T-helper 1 cell treated with Interleukin-12 subunit alpha and Interleukin-12 subunit beta and Interleukin-4 antibody, amounts not matched to agents 30 μg/mL and 1 μg/mL, for 36 hours (primary cell): ENCODE data around the gene CAB39L.
"Not testable (repeated sequence)": the region's sequence is repeated elsewhere in the genome, so short reads cannot be mapped to it uniquely, and the experiment has no call there.

ENCODE experiments used
- H3K27ac Mint-ChIP-seq: one replicate; pipeline ENCODE4 v1.8.0; 2021; ENCODE audit warnings: mild to moderate bottlenecking, mixed read lengths
- H3K27me3 Mint-ChIP-seq: one replicate; pipeline ENCODE4 v1.8.0; 2021; ENCODE audit warnings: low read depth, mixed read lengths
- H3K36me3 Mint-ChIP-seq: one replicate; pipeline ENCODE4 v1.8.0; 2021; ENCODE audit warnings: low read depth, mixed read lengths
- H3K4me1 Mint-ChIP-seq: one replicate; pipeline ENCODE4 v1.8.0; 2021; ENCODE audit warnings: low read depth, mixed read lengths
- H3K4me3 Mint-ChIP-seq: one replicate; pipeline ENCODE4 v1.8.0; 2021; ENCODE audit warnings: mild to moderate bottlenecking, moderate library complexity, mixed read lengths
- H3K9me3 Mint-ChIP-seq: one replicate; pipeline ENCODE4 v1.8.0; 2021; ENCODE audit warnings: mixed read lengths

CAB39L gene

GRCh38 chr13:49329831-49330545 is 113.9 kb downstream of the CAB39L start:
- no peak overlapping the region for H3K27ac Mint-ChIP-seq
- no peaks in the 10 kb centered on the region for H3K4me1 Mint-ChIP-seq
- no peaks in the 10 kb centered on the region for H3K9me3 Mint-ChIP-seq

DNA sequence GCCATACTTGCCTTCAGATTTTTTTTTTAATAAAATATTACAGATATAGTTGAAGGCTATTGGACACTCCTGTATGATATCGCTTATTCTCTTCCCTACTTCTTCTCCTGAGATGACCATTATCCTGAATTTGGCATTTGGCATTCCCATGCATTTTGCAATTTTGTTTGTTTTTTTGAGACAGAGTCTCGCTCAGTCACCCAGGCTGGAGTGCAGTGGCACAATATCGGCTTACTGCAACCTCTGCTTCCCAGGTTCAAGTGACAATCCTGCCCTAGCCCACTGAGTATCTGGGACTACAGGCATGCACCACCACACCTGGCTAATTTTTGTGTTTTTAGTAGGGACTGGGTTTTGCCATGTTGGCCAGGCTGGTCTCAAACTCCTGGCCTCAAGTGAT is 116.7 kb downstream of the CAB39L start:
- H3K4me3 Mint-ChIP-seq, H3K9me3 Mint-ChIP-seq, H3K36me3 Mint-ChIP-seq, H3K27ac Mint-ChIP-seq, H3K27me3 Mint-ChIP-seq, H3K4me1 Mint-ChIP-seq: not testable (repeated sequence)

More at GRCh38 chr13:49329831-49330545, 113.9 kb downstream of the CAB39L start:
- no peaks in the 10 kb centered on the region for H3K27me3 Mint-ChIP-seq
- no peaks in the 10 kb centered on the region for H3K36me3 Mint-ChIP-seq
- H3K4me3 Mint-ChIP-seq, result no peak overlapping the region

DNA sequence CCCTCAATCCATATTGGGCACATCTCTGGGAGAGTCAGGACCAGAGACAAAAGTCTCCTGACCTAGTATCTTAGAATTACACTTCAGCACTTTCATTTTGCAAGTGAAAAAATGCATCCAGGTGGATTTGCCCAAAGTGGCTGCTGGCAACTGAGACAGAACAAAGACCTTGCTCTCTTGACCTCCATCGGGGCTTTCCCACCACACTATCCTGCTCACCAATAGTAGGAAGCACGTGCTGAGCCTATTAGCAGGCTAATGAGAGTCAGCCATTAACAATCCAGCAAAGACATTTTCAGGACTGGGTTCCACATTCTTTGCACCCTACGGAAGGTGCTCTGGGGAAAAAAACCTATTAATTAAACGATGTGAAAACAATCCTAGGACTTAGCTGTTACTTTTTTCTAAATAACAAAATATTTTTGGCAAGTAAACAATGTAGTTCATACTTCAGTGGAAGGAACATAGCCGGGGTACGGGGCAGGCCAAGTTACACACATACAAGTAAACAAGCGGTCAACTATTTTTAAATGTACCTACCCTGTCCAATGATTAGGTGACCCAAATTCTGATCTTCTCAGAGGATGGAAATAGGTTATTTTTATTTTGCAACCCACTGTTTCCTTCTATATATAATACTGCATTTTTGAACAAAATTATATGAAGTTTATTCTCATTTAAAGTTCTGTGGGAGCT is 117.5 kb downstream of the CAB39L start:
- H3K36me3 Mint-ChIP-seq, result no peaks in the 10 kb centered on the region
- H3K27ac Mint-ChIP-seq, result no peak overlapping the region
- no peaks in the 10 kb centered on the region for H3K9me3 Mint-ChIP-seq
- H3K4me1 Mint-ChIP-seq, result no peaks in the 10 kb centered on the region
- no peaks in the 10 kb centered on the region for H3K27me3 Mint-ChIP-seq
- no peak overlapping the region for H3K4me3 Mint-ChIP-seq

- H3K36me3 Mint-ChIP-seq, result no peaks in the 10 kb centered on the region
Measured at GRCh38 chr13:49323344-49323743, 120.5 kb downstream of the CAB39L start.

GRCh38 chr13:49322702-49323101 is 121.2 kb downstream of the CAB39L start:
- Mint-ChIP-seq H3K36me3 (no peaks in the 10 kb centered on the region), H3K9me3 (no peaks in the 10 kb centered on the region), H3K27me3 (no peaks in the 10 kb centered on the region), H3K4me3 (no peak overlapping the region), H3K27ac (no peak overlapping the region), H3K4me1 (peaks cover 2% of the 10 kb centered on the region)

More at GRCh38 chr13:49323344-49323743, 120.5 kb downstream of the CAB39L start:
- H3K4me1 Mint-ChIP-seq, result peaks cover 2% of the 10 kb centered on the region
- H3K4me3 Mint-ChIP-seq, result no peak overlapping the region
- no peaks in the 10 kb centered on the region for H3K9me3 Mint-ChIP-seq
- no peaks in the 10 kb centered on the region for H3K27me3 Mint-ChIP-seq
- H3K27ac Mint-ChIP-seq, result no peak overlapping the region

GRCh38 chr13:49320975-49321374 is 122.9 kb downstream of the CAB39L start:
- Mint-ChIP-seq H3K27ac (no peak overlapping the region), H3K27me3 (no peaks in the 10 kb centered on the region), H3K4me1 (peaks cover 2% of the 10 kb centered on the region), H3K4me3 (no peak overlapping the region), H3K36me3 (no peaks in the 10 kb centered on the region), H3K9me3 (no peaks in the 10 kb centered on the region)

DNA sequence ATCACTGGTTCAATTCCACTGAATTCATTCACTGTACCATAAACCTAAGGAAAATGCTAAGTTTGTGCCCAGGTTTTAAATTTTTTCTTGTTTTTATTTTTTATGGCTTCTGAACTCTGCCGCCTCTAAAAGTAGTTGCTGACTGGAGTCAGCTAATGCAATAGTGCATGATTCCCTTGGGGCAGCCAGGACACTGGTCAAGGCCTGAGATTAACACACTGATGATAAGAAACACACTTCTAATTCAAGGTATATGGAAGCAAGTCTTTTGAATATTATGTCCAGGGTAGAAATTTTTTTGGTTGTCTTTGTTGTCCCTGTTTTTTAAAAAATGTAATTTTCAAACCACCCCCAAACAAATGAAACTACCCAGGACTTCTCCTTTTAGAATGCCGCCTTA is 123.9 kb downstream of the CAB39L start:
- H3K27ac Mint-ChIP-seq, result no peak overlapping the region
- H3K27me3 Mint-ChIP-seq, result no peaks in the 10 kb centered on the region
- no peak overlapping the region for H3K4me3 Mint-ChIP-seq
- no peaks in the 10 kb centered on the region for H3K36me3 Mint-ChIP-seq
- no peaks in the 10 kb centered on the region for H3K9me3 Mint-ChIP-seq
- H3K4me1 Mint-ChIP-seq, result peaks cover 2% of the 10 kb centered on the region

DNA sequence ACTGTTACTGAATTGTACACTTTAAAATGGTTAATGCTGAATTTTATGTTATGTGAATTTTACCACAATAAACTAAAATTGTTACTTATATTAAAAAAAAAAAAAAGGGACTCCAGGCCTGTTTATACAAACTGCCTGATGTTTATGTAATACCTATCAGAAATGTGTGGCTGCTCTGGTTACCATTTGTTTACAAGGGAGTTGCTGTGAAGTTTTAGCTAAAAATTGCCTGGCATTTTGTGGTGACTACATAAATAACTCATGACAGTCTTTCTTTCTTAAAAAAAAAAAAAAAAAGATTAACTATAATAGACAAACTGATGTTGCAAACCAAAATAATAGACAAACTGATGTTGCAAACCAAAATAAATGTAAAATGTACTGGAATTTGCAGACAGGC is 124.3 kb downstream of the CAB39L start:
- Mint-ChIP-seq H3K4me1 (peaks cover 2% of the 10 kb centered on the region), H3K27ac (no peak overlapping the region), H3K27me3 (no peaks in the 10 kb centered on the region), H3K4me3 (no peak overlapping the region), H3K9me3 (no peaks in the 10 kb centered on the region), H3K36me3 (no peaks in the 10 kb centered on the region)

- Mint-ChIP-seq H3K4me3 (no peak overlapping the region), H3K27ac (no peak overlapping the region), H3K36me3 (no peaks in the 10 kb centered on the region), H3K4me1 (peaks cover 4% of the 10 kb centered on the region), H3K9me3 (no peaks in the 10 kb centered on the region), H3K27me3 (no peaks in the 10 kb centered on the region)
Measured at GRCh38 chr13:49315756-49316482, 127.9 kb downstream of the CAB39L start.

DNA sequence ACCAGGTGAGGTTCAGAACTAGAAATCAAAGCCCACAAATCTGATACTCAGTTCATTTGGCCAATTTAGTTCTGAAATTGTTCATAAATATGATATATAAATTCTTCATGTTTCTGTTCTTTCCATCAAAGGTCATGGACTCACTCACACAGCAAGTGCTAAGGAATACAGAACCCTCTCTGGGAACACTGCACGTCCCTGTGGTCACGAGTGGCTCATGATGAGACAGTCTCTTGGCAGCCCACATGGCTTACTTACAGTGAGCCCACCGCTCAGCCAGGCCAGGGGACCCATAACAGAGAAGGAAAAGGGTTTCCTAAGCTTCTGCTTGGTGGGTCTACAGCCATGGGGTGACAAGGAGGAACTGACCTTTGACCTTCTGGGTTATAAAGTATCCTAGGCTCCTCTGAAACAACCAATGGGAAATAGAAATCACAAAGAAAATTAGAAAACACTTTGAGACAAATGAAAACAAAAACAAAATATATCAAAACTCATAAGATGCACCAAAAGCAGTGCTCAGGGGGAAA is 128.8 kb downstream of the CAB39L start:
- no peaks in the 10 kb centered on the region for H3K27me3 Mint-ChIP-seq
- no peak overlapping the region for H3K4me3 Mint-ChIP-seq
- H3K9me3 Mint-ChIP-seq, result no peaks in the 10 kb centered on the region
- H3K36me3 Mint-ChIP-seq, result no peaks in the 10 kb centered on the region
- H3K27ac Mint-ChIP-seq, result no peak overlapping the region
- H3K4me1 Mint-ChIP-seq, result peaks cover 3% of the 10 kb centered on the region

- Mint-ChIP-seq H3K27ac (no peak overlapping the region), H3K4me3 (no peak overlapping the region), H3K4me1 (peaks cover 3% of the 10 kb centered on the region), H3K36me3 (no peaks in the 10 kb centered on the region), H3K9me3 (no peaks in the 10 kb centered on the region), H3K27me3 (no peaks in the 10 kb centered on the region)
Measured at GRCh38 chr13:49314344-49314882, 129.5 kb downstream of the CAB39L start.

- H3K4me1 Mint-ChIP-seq, result peaks cover 3% of the 10 kb centered on the region
- no peaks in the 10 kb centered on the region for H3K36me3 Mint-ChIP-seq
- no peak overlapping the region for H3K27ac Mint-ChIP-seq
- no peak overlapping the region for H3K4me3 Mint-ChIP-seq
- H3K27me3 Mint-ChIP-seq, result no peaks in the 10 kb centered on the region
- H3K9me3 Mint-ChIP-seq, result no peaks in the 10 kb centered on the region
Measured at GRCh38 chr13:49311816-49312215, 132.0 kb downstream of the CAB39L start.

- Mint-ChIP-seq H3K4me3 (no peak overlapping the region), H3K36me3 (no peaks in the 10 kb centered on the region), H3K27me3 (no peaks in the 10 kb centered on the region), H3K4me1 (peaks cover 3% of the 10 kb centered on the region), H3K9me3 (no peaks in the 10 kb centered on the region), H3K27ac (no peak overlapping the region)
Measured at GRCh38 chr13:49310251-49310650, 133.6 kb downstream of the CAB39L start.

GRCh38 chr13:49308921-49309408 is 134.9 kb downstream of the CAB39L start:
- Mint-ChIP-seq H3K27ac (no peak overlapping the region), H3K36me3 (no peaks in the 10 kb centered on the region), H3K9me3 (no peaks in the 10 kb centered on the region), H3K27me3 (no peaks in the 10 kb centered on the region), H3K4me1 (no peaks in the 10 kb centered on the region), H3K4me3 (no peak overlapping the region)
